ENCODE data around the gene STON1. TPM values are rescaled to one million over a fixed set of nuclear protein-coding genes. Genes with fewer than 3 reads are reported as not detected.

The STON1 gene
- total RNA-seq, 1 experiment from 2014 or later = 1.5 TPM

GRCh38 chr2:48617618-48618017, 87.7 kb downstream of the STON1 start, which contains the start of gene GTF2A1L:
Gene GTF2A1L (plus strand): TSS chr2:48617856. CDS start chr2:48617875, 19 bp downstream.
- BruUV-seq (replicated peaks) = no TSS peak
- no peaks in the 10 kb centered on the region for H3K36me3 Mint-ChIP-seq (ENCODE audit: insufficient read depth, unreplicated experiment)
- no peak within 1 kb of the TSS for H3K4me3 Mint-ChIP-seq (ENCODE audit: unreplicated experiment)
- Histone ChIP-seq H3K4me1 (no peaks in the 10 kb centered on the region), H3K9me3 (no peaks in the 10 kb centered on the region), H3K27me3 (replicated peaks; ENCODE audit: control insufficient read depth, insufficient read depth, low read length) (no peaks in the 10 kb centered on the region), H3K36me3 (ENCODE audit: control insufficient read depth, insufficient read depth, low read length) (no peaks in the 10 kb centered on the region), H3K4me3 (ENCODE audit: low read depth, low read length) (no peak within 1 kb of the TSS)
- H3K4me1 Mint-ChIP-seq (ENCODE audit: low read depth, unreplicated experiment) = no peaks in the 10 kb centered on the region
- TF ChIP-seq CTCF (IDR thresholded peaks at IDR 0.05; ENCODE audit: insufficient read depth in 1 of 2, low read depth in 1 of 2, low read length in 1 of 2, severe bottlenecking in 1 of 2, unreplicated experiment in 1 of 2) = no peak
- H3K27me3 Mint-ChIP-seq (ENCODE audit: insufficient read depth, unreplicated experiment) = peaks cover 5% of the 10 kb centered on the region
- ChIA-PET CTCF (interaction anchor here (0.6 kb wide), 1 partner anchor 232 kb away, joined by 3 read pairs; no protein-coding TSS in a partner anchor), POLR2A (no interaction called here)
- H3K9me3 Mint-ChIP-seq (ENCODE audit: unreplicated experiment) = no peaks in the 10 kb centered on the region
- intact Hi-C loops (cut with micrococcal nuclease; ENCODE audit: unreplicated experiment) = no loop called here
- H3K27ac Mint-ChIP-seq (ENCODE audit: unreplicated experiment) = no peak within 1 kb of the TSS
- no peak for DNase-seq

GRCh38 chr2:48619526-48619925, 89.6 kb downstream of the STON1 start:
- H3K4me3 Mint-ChIP-seq (ENCODE audit: unreplicated experiment) = no peak overlapping the region

GRCh38 chr2:48620604-48621003, 90.7 kb downstream of the STON1 start:
- Mint-ChIP-seq H3K27me3 (ENCODE audit: insufficient read depth, unreplicated experiment) (peaks cover 5% of the 10 kb centered on the region), H3K36me3 (ENCODE audit: insufficient read depth, unreplicated experiment) (no peaks in the 10 kb centered on the region), H3K4me3 (ENCODE audit: unreplicated experiment) (no peak overlapping the region), H3K9me3 (ENCODE audit: unreplicated experiment) (no peaks in the 10 kb centered on the region), H3K4me1 (ENCODE audit: low read depth, unreplicated experiment) (no peaks in the 10 kb centered on the region), H3K27ac (ENCODE audit: unreplicated experiment) (no peak overlapping the region)
- Histone ChIP-seq H3K4me1 (no peaks in the 10 kb centered on the region), H3K9me3 (no peaks in the 10 kb centered on the region), H3K27me3 (replicated peaks; ENCODE audit: control insufficient read depth, insufficient read depth, low read length) (no peaks in the 10 kb centered on the region), H3K36me3 (ENCODE audit: control insufficient read depth, insufficient read depth, low read length) (no peaks in the 10 kb centered on the region), H3K4me3 (ENCODE audit: low read depth, low read length) (no peak overlapping the region)
- no peak for DNase-seq
- intact Hi-C loops (cut with micrococcal nuclease; ENCODE audit: unreplicated experiment) = no loop called here
- TF ChIP-seq CTCF (IDR thresholded peaks at IDR 0.05; ENCODE audit: insufficient read depth in 1 of 2, low read depth in 1 of 2, low read length in 1 of 2, severe bottlenecking in 1 of 2, unreplicated experiment in 1 of 2) = no peak
- ChIA-PET POLR2A (no interaction called here), CTCF (no interaction called here)
- BruUV-seq (replicated peaks) = no TSS peak

More at GRCh38 chr2:48619526-48619925, 89.6 kb downstream of the STON1 start:
- Histone ChIP-seq H3K4me1 (no peaks in the 10 kb centered on the region), H3K27me3 (replicated peaks; ENCODE audit: control insufficient read depth, insufficient read depth, low read length) (no peaks in the 10 kb centered on the region), H3K9me3 (no peaks in the 10 kb centered on the region), H3K36me3 (ENCODE audit: control insufficient read depth, insufficient read depth, low read length) (no peaks in the 10 kb centered on the region), H3K4me3 (ENCODE audit: low read depth, low read length) (no peak overlapping the region)
- CTCF ChIA-PET = no interaction called here
- Mint-ChIP-seq H3K4me1 (ENCODE audit: low read depth, unreplicated experiment) (no peaks in the 10 kb centered on the region), H3K27ac (ENCODE audit: unreplicated experiment) (no peak overlapping the region), H3K9me3 (ENCODE audit: unreplicated experiment) (no peaks in the 10 kb centered on the region), H3K27me3 (ENCODE audit: insufficient read depth, unreplicated experiment) (peaks cover 5% of the 10 kb centered on the region), H3K36me3 (ENCODE audit: insufficient read depth, unreplicated experiment) (no peaks in the 10 kb centered on the region)
- POLR2A ChIA-PET = no interaction called here
- intact Hi-C loops (cut with micrococcal nuclease; ENCODE audit: unreplicated experiment) = no loop called here
- no TSS peak for BruUV-seq (replicated peaks)
- TF ChIP-seq CTCF (IDR thresholded peaks at IDR 0.05; ENCODE audit: insufficient read depth in 1 of 2, low read depth in 1 of 2, low read length in 1 of 2, severe bottlenecking in 1 of 2, unreplicated experiment in 1 of 2) = no peak
- no peak for DNase-seq

Data from Caco-2 (cell line).